ENCODE measurements around the gene NFKBIZ.
A peak's percentile ranks its signal among the peaks of the same experiment; 100 is the strongest.

NFKBIZ gene

DNA sequence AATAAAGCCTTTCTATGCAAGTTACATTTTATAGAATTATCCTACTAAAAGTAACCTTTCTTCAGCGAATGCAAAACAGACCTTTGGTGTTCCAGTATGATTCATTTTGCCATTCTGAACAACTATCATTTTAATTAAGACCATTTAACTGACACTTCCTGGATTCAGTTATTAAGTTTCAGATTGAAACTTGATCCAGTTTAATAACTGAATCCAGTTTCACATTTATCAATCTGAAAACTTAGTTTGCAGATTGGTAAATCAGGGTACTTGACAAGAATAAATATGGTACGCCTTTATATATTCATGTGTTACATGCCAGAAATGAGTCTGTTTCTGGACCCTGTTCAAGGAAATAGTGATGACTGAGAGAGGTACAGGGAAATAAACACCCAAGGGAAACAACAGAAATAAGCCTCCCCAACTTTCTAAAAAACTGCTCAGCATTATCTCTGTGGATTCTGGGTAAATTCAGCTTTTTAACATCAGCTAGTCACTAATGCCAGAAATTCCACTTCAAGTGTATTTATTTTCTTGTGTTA lies 23.3 kb upstream of the NFKBIZ start:
- Histone ChIP-seq H3K27ac (ENCODE audit: low read depth, low read length) (no peak overlapping the region), H3K36me3 (ENCODE audit: control insufficient read depth, insufficient read depth, low read length) (peaks cover 6% of the 10 kb centered on the region), H3K9ac (ENCODE audit: low read length) (no peak overlapping the region), H3K27me3 (ENCODE audit: control insufficient read depth, insufficient read depth, low read length) (no peaks in the 10 kb centered on the region), H3K4me1 (ENCODE audit: control insufficient read depth, insufficient read depth, low read length) (peaks cover 12% of the 10 kb centered on the region), H3K9me3 (ENCODE audit: control insufficient read depth, insufficient read depth, low read depth, low read length) (no peaks in the 10 kb centered on the region), H3K4me3 (ENCODE audit: low read depth, low read length) (no peak overlapping the region)

DNA sequence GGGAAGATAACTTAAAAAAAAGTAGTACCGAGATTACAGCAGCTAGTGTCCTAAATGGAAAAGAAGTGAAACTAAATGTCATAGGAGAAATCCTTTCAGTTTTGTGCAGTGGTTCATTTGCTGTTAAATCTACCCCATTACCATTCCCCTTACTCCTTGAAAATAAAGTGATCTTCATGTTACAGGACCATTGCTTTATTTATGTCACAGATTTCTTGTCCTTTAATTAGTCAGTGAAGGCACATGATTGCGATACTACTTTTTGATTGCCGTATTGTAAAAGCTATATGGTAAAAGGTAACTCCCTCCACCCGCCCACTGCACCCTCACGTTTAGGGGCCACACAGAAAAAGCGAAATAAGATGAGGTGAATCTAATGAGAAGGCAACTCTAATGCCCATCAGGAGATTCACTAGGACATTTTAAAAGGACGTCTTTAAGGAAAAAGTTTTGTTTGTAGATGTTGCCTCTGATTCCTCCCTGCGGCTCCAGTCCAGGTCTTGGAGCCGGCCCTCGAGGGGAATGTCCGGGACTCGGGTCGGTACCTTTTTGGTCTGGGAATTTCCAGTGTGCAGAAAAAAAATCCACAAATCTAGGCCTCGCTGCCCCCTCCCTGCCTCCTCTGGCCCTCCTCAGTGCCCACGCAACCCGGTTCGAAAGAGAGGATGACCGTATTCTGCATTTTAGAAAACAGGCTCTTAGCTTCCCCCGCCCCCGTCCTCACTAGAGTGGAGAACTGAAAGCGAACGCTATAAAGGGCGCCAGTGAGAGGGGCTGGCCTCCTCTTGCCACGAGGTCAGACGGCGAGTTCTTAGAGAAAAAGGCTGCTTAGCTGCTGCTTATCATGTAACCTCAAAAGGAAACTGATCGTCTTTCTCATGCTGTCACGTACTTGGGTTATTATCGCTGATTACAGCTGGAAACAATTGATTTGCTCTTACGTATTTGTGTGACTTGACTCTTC lies 21.8 kb upstream of the NFKBIZ start:
- Histone ChIP-seq H3K4me3 (ENCODE audit: low read depth, low read length) (peak overlapping the region; percentile 73), H3K4me1 (ENCODE audit: control insufficient read depth, insufficient read depth, low read length) (peaks cover 12% of the 10 kb centered on the region), H3K27me3 (ENCODE audit: control insufficient read depth, insufficient read depth, low read length) (no peaks in the 10 kb centered on the region), H3K27ac (ENCODE audit: low read depth, low read length) (peak overlapping the region; percentile 77), H3K9ac (ENCODE audit: low read length) (peak overlapping the region; percentile 85), H3K9me3 (ENCODE audit: control insufficient read depth, insufficient read depth, low read depth, low read length) (no peaks in the 10 kb centered on the region), H3K36me3 (ENCODE audit: control insufficient read depth, insufficient read depth, low read length) (no peaks in the 10 kb centered on the region)

DNA sequence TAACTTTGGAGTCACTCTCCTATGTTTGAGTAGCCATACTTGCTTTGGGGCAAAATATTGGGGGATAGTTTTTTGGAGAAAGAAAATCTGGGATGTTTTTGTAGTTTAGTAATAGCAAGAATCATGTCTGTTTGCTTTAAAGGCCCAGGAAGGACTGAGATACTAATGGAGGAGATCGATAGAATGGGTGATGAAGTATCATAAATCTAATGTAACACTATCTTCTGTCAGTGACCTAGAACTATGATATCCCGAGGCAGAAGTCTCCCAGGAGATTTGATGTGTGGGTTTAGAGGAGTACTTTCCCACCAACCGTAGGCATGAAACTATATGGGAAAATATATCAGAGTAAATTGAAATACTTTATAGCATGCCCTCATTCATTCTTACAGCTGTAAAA lies 21.0 kb upstream of the NFKBIZ start:
- Histone ChIP-seq H3K36me3 (ENCODE audit: control insufficient read depth, insufficient read depth, low read length) (no peaks in the 10 kb centered on the region), H3K9me3 (ENCODE audit: control insufficient read depth, insufficient read depth, low read depth, low read length) (no peaks in the 10 kb centered on the region), H3K27me3 (ENCODE audit: control insufficient read depth, insufficient read depth, low read length) (no peaks in the 10 kb centered on the region), H3K4me1 (ENCODE audit: control insufficient read depth, insufficient read depth, low read length) (peaks cover 12% of the 10 kb centered on the region), H3K4me3 (ENCODE audit: low read depth, low read length) (peak overlapping the region; percentile 73), H3K9ac (ENCODE audit: low read length) (no peak overlapping the region), H3K27ac (ENCODE audit: low read depth, low read length) (no peak overlapping the region)

DNA sequence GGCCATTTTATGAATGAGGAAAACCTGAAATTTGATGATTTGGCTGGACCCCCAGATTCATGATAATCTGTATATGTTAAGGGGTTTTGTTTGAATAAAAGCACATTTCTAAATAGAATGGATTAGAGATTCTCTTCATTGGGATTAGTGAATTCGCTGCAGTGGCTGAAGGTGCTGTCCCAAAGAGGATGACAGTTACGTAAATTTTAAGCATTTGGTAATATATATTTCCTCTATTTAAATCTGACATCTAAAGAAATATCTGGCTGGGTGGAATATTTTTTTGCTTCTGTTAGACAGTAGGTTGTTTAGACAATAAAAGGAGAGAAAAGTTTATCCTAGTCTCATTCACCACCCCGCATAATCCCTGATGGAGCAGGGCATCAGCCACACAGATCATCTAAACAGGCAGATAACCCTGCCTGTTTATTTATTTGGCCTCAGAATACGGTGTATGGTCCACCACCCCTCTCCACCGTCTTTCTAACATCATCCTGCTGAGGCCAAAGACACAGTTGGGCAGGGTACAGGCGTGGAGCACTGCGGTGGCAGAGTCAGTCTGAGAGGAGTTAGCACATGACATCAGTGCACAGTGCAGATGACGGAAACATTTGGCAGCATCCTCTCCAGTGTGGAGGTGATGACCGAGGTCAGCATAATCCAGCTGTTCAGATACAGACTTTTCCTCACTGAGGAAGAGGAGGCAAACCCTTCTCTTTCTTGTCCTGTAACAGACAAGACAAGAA lies 20.4 kb upstream of the NFKBIZ start:
- Histone ChIP-seq H3K36me3 (ENCODE audit: control insufficient read depth, insufficient read depth, low read length) (no peaks in the 10 kb centered on the region), H3K9ac (ENCODE audit: low read length) (no peak overlapping the region), H3K27ac (ENCODE audit: low read depth, low read length) (no peak overlapping the region), H3K4me1 (ENCODE audit: control insufficient read depth, insufficient read depth, low read length) (peaks cover 12% of the 10 kb centered on the region), H3K9me3 (ENCODE audit: control insufficient read depth, insufficient read depth, low read depth, low read length) (no peaks in the 10 kb centered on the region), H3K4me3 (ENCODE audit: low read depth, low read length) (0 out of 2 replicates have a peak overlapping the region, but pooled peaks have one; percentile 6), H3K27me3 (ENCODE audit: control insufficient read depth, insufficient read depth, low read length) (no peaks in the 10 kb centered on the region)

DNA sequence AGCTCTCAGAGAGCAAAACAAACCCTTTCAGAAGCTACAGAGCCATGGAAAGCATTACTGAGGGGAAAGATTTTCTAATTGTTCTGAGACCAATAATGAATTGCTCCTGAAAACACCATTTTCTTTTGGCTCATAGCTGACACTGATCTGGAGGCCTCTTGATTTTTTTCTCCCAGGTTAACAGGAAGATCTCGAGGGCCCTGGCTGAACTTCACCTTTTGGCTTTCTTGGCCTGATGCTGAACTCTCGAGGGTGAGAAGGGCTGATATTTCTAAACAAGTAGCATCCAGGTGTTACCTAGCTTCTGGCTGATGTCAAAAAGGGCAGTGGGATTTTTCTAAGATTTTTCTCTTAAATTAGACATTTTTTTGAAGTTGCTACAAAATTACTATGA lies 19.9 kb upstream of the NFKBIZ start:
- H3K9me3 ChIP-seq (ENCODE audit: control insufficient read depth, insufficient read depth, low read depth, low read length) = no peaks in the 10 kb centered on the region
- no peaks in the 10 kb centered on the region for H3K36me3 ChIP-seq (ENCODE audit: control insufficient read depth, insufficient read depth, low read length)
- no peak overlapping the region for H3K9ac ChIP-seq (ENCODE audit: low read length)
- peaks cover 12% of the 10 kb centered on the region for H3K4me1 ChIP-seq (ENCODE audit: control insufficient read depth, insufficient read depth, low read length)
- no peak overlapping the region for H3K4me3 ChIP-seq (ENCODE audit: low read depth, low read length)
- H3K27ac ChIP-seq (ENCODE audit: low read depth, low read length) = no peak overlapping the region
- no peaks in the 10 kb centered on the region for H3K27me3 ChIP-seq (ENCODE audit: control insufficient read depth, insufficient read depth, low read length)

DNA sequence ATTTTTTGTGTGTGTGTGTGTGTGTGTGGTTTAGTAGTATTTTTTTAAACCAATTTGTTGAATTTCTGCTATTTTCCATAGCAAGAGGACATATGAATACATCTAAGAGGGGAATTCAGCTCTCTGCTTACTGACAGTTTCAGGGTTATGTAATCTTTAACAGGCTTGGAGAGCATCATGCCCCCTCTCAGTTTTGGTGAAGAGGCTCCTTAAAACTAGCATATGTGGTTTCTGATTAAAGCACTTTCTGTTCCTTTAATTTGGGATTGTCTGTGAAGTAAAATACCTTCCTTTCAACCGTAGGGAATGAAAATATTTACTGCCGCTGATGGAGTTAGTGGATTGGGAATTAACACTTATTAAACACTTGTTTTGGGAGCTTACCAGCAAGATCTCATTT lies 19.4 kb upstream of the NFKBIZ start:
- Histone ChIP-seq H3K27ac (ENCODE audit: low read depth, low read length) (no peak overlapping the region), H3K9ac (ENCODE audit: low read length) (no peak overlapping the region), H3K9me3 (ENCODE audit: control insufficient read depth, insufficient read depth, low read depth, low read length) (no peaks in the 10 kb centered on the region), H3K27me3 (ENCODE audit: control insufficient read depth, insufficient read depth, low read length) (no peaks in the 10 kb centered on the region), H3K4me3 (ENCODE audit: low read depth, low read length) (no peak overlapping the region), H3K36me3 (ENCODE audit: control insufficient read depth, insufficient read depth, low read length) (no peaks in the 10 kb centered on the region), H3K4me1 (ENCODE audit: control insufficient read depth, insufficient read depth, low read length) (peaks cover 12% of the 10 kb centered on the region)

DNA sequence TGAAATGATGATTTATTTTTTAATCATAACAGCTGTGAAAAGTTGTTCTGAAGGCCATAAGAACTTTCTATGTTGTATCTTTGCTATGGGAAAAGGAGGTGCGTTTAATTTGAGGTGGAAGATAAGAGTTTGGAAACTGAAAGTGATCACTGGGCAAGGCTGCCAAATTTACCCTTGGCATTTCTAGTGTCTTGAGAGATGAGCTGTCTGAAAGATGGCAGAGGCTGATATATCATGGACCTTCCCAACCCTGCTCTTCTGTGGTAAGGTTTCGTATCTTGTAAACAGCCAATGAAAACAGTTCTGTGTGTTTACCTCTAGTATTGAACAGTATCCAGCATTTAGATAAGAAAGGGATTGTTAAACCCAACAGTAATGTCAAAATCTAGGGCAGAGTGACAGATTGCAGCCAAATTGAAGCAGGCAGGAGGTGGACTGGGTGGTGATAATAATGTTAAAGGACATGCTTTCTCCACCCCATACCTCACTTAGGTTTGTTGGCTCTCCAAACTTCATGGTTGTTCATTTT lies 15.8 kb upstream of the NFKBIZ start:
- H3K27me3 ChIP-seq (ENCODE audit: control insufficient read depth, insufficient read depth, low read length) = no peaks in the 10 kb centered on the region
- no peaks in the 10 kb centered on the region for H3K9me3 ChIP-seq (ENCODE audit: control insufficient read depth, insufficient read depth, low read depth, low read length)
- no peak overlapping the region for H3K9ac ChIP-seq (ENCODE audit: low read length)
- H3K4me3 ChIP-seq (ENCODE audit: low read depth, low read length) = no peak overlapping the region
- no peaks in the 10 kb centered on the region for H3K36me3 ChIP-seq (ENCODE audit: control insufficient read depth, insufficient read depth, low read length)
- H3K4me1 ChIP-seq (ENCODE audit: control insufficient read depth, insufficient read depth, low read length) = peaks cover 7% of the 10 kb centered on the region; the same call in 1 of the 2 replicates
- H3K27ac ChIP-seq (ENCODE audit: low read depth, low read length) = no peak overlapping the region

DNA sequence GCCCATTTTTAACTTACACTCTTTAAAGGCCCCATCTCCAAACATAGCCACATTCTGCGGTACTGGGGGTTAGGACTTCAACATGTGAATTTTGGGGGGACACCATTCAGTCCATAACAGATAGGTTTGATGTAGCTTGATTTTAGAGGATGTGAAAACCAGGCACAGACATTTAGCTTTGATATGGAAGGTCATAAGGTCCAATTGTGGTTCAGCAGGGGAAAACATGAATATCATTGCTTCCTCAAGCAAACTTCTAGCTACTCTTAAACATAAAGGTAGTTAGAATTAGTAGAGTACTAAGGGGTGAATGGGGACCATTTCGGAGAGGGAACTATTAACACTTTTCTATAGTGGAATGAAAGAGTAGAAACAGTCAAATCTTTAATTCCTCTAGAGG lies 13.6 kb upstream of the NFKBIZ start:
- H3K27me3 ChIP-seq (ENCODE audit: control insufficient read depth, insufficient read depth, low read length) = no peaks in the 10 kb centered on the region
- 0 out of 2 replicates have a peak, but pooled peaks cover under 1% of the 10 kb centered on the region for H3K4me1 ChIP-seq (ENCODE audit: control insufficient read depth, insufficient read depth, low read length)
- H3K9ac ChIP-seq (ENCODE audit: low read length) = no peak overlapping the region
- H3K36me3 ChIP-seq (ENCODE audit: control insufficient read depth, insufficient read depth, low read length) = no peaks in the 10 kb centered on the region
- no peak overlapping the region for H3K4me3 ChIP-seq (ENCODE audit: low read depth, low read length)
- no peaks in the 10 kb centered on the region for H3K9me3 ChIP-seq (ENCODE audit: control insufficient read depth, insufficient read depth, low read depth, low read length)
- no peak overlapping the region for H3K27ac ChIP-seq (ENCODE audit: low read depth, low read length)

DNA sequence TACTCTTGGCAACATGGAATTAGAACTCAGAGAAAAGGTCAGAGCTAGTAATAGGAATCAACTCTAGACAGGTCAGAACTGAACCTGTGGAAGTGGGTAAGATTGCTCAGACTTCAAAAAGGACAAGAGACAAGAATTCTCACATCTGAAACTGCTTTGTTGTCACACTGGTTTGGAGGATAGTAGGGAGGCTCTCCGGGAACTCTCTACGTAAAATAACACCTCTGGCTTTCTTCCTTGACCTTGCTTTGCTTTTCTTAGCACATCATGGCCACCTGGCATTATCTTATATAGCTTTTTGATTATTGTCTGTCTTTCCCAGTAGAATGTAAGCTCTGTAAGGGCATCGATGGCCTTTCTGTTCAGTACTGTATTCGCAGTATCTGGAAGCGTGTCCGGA lies 13.2 kb upstream of the NFKBIZ start:
- Histone ChIP-seq H3K27ac (ENCODE audit: low read depth, low read length) (no peak overlapping the region), H3K4me3 (ENCODE audit: low read depth, low read length) (no peak overlapping the region)

DNA sequence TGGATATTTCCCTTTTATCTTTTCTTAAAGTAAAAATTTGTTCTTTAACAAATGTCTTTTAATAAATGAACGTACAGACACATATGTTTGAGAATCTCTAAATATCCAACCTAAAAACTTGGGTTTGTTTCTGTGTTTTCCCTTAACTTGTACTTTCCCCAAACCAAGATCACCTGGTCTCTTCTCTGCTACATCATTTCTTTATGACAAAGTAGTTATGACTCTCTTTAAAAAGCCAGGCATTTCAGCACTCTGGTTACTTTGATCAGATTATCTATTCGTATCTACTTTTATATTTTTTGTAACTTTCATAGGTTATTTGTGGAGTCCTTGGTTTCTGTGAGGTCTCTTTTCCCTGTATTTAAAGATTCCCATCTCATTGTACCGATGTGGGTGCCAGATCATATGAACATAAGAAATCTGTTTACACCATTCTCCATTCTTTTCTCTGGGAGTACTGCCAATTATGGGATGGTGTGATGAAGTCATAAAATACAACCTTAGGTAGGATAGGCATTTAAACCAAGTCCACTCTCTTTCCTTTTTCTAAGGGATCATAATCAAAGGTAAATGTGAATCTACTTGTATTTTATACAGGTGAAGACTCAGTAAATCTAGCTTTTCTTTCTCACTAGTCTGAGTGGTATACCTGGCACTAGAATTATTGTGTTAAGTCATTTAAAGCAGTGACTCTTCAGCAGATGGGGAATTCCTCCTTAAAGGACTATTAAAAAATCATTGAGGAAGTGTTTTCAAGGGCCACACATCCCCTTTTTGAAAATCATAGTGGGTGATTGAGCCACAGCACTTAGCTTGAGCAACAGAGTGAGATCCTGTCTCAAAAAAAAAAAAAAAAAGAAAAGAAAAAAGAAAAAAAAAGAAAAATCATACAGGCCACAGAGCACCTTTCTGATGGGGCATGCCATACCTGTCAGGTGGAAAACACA lies 12.4 kb upstream of the NFKBIZ start:
- Histone ChIP-seq H3K27ac (ENCODE audit: low read depth, low read length) (no peak overlapping the region), H3K4me1 (ENCODE audit: control insufficient read depth, insufficient read depth, low read length) (peaks cover 6% of the 10 kb centered on the region), H3K9ac (ENCODE audit: low read length) (no peak overlapping the region), H3K36me3 (ENCODE audit: control insufficient read depth, insufficient read depth, low read length) (no peaks in the 10 kb centered on the region), H3K27me3 (ENCODE audit: control insufficient read depth, insufficient read depth, low read length) (no peaks in the 10 kb centered on the region), H3K4me3 (ENCODE audit: low read depth, low read length) (no peak overlapping the region), H3K9me3 (ENCODE audit: control insufficient read depth, insufficient read depth, low read depth, low read length) (no peaks in the 10 kb centered on the region)

More for the DNA sequence above, 13.2 kb upstream of the NFKBIZ start:
- Histone ChIP-seq H3K9me3 (ENCODE audit: control insufficient read depth, insufficient read depth, low read depth, low read length) (no peaks in the 10 kb centered on the region), H3K4me1 (ENCODE audit: control insufficient read depth, insufficient read depth, low read length) (0 out of 2 replicates have a peak, but pooled peaks cover 2% of the 10 kb centered on the region), H3K36me3 (ENCODE audit: control insufficient read depth, insufficient read depth, low read length) (no peaks in the 10 kb centered on the region), H3K9ac (ENCODE audit: low read length) (no peak overlapping the region), H3K27me3 (ENCODE audit: control insufficient read depth, insufficient read depth, low read length) (no peaks in the 10 kb centered on the region)
